HG03342 (cell line): ENCODE measurements around the gene APOBEC3A.
A peak's percentile ranks its signal among the peaks of the same experiment; 100 is the strongest.
"Not testable (repeated sequence)": the region's sequence is repeated elsewhere in the genome, so short reads cannot be mapped to it uniquely, and the experiment has no call there.

Source experiments
- ATAC-seq: cut with Tn5 transposase; IDR thresholded peaks from one replicate; pipeline ENCODE4 v1.9.1; 2021; ENCODE audit warnings: mild to moderate bottlenecking, moderate library complexity; ENCODE audit not compliant: unreplicated experiment

Gene APOBEC3A

DNA sequence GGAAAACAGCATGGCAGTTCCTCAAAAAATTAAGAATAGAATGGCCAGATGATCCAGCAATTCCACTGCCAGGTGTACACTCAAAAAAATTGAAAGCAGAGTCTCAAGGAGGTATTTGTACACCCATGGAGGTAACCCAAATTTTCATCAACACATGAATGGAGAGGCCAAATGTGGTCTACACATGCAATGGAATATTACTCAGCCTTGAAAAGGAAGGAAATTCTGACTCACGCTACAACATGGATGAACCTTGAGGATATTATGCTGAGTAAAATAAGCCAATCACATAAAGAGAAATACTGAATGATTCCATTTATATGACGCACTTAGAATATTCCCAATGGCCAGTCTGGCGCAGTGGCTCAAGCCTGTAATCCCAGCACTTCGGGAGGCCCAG, 19.9 kb downstream of the APOBEC3A start:
- ATAC-seq = not testable (repeated sequence)

DNA sequence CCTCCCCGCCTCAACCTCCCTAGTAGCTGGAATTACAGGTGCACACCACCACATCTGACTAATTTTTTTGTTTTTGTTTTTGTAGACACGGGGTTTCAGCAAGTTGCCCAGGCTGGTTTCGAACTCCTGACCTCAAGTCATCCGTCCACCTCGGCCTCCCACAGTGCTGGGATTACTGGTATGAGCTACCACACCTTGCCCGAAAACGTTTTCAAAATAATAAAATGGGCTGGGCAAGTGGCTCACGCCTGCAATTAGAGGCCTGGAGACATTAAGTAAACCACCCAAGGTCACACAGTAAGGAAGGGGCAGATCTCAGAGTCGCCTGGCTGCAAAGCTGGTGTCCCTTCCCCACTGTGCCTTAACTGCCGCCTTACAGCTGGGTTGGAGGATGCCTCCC, 23.2 kb downstream of the APOBEC3A start:
- ATAC-seq = not testable (repeated sequence)

DNA sequence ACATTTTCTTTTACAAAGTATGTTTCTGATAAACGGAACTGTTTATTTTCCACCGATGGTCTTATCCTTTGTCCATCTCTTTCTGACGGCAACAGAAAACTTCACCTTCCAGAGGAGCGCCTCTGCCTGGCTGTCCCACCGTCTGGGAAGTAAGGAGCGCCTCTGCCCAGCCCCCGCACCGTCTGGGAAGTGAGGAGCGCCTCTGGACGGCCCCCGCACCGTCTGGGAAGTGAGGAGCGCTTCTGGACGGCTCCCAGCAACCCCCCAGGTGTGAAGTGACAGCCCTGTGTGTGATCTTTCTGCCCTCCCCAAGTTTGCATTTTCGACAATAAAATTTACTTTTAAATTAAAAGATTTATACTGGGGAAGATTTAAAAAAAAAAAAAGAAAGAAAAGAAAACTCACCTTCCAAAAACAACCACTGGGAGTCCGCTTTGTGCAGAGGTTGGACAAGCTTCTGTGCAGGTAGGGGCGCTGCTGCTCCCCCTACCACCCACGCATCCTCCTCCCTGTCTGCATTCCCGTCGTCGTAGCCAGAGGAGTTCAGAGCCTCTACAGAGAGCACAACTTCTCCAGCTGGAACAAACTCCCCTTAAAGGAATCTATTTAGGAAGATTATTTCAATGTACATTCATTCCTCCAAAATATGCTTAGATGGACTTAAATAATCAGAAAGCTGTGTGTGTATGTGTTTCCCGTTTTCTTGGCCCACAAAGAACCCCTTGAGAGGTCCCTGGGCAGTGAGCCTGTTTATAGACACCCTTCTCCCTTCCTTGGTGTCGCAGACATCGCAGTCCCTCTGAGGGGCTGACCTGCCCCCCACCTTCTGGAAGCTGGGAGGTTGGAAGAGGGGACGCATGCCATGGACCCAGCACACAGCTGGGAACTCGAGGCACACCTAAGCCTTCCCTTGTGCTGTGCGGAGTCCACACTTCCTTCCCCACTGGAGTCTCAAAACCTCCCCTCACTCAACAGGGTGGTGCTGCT, 23.9 kb downstream of the APOBEC3A start:
- no peak for ATAC-seq

DNA sequence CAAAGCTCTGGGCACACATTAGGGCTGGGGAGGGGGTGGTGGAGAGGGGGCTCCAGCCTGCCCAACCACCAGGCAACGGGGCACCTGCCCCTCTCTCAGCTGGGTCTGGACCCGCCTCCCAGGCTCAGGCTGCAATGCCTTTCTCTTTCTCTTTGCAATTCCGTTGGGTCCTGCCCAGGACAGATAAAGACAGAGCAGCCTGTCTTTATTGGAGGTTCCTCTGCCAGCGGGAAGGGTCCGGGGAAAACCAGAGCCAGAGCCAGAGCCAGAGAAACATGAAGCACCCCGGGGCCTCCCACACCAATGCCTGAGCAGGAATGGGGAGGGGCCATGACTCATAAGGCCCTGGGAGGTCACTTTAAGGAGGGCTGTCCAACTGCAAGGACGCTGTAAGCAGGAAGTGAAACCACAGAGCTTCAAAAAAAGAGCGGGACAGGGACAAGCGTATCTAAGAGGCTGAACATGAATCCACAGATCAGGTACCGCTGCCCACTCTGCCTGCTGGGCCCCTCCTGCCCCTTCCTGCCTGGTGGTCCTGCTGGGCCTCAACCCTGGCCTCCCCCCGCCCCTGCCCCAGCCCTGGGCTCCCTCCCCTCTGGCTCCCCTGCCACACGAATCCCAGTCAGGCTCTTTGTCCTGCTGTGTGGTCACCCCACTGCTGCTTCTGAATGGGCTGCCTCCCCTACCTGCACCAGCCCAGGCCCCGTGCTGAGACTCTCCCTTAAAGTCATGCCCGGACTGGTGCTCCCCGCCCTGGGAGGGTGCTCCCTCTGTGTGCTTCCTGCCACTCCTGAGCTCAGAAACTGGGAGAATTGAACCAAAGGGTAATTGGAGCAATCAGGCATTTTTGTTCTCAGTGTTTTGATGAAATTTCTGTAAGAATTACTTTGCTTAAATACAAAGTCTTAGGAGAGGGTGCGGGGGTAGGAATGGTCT, 24.9 kb downstream of the APOBEC3A start, which contains the start of gene APOBEC3B:
APOBEC3B (plus strand) TSS at position 356 of the 936 bp plus-strand sequence; CDS start at position 463, 107 bp downstream.
- ATAC-seq = peak; percentile 53

DNA sequence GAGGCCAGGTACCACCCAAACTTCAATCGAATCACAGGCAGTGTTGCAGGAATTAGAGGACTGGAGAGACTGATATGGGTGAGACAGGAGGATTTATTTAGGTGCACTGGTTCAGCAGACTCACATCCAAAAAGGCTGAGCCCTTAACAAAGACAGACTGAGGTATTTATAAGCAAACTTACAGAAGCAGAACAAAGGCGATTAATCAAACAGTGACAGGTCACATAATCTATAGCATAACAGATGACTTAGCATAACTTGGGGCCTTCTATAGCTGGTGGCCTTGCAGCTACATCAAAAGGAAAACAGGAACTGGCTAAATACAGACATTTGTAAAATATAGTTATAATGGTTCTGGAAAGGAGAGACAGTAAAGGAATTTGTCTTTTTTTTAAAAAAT, 26.8 kb downstream of the APOBEC3A start:
- no peak for ATAC-seq

DNA sequence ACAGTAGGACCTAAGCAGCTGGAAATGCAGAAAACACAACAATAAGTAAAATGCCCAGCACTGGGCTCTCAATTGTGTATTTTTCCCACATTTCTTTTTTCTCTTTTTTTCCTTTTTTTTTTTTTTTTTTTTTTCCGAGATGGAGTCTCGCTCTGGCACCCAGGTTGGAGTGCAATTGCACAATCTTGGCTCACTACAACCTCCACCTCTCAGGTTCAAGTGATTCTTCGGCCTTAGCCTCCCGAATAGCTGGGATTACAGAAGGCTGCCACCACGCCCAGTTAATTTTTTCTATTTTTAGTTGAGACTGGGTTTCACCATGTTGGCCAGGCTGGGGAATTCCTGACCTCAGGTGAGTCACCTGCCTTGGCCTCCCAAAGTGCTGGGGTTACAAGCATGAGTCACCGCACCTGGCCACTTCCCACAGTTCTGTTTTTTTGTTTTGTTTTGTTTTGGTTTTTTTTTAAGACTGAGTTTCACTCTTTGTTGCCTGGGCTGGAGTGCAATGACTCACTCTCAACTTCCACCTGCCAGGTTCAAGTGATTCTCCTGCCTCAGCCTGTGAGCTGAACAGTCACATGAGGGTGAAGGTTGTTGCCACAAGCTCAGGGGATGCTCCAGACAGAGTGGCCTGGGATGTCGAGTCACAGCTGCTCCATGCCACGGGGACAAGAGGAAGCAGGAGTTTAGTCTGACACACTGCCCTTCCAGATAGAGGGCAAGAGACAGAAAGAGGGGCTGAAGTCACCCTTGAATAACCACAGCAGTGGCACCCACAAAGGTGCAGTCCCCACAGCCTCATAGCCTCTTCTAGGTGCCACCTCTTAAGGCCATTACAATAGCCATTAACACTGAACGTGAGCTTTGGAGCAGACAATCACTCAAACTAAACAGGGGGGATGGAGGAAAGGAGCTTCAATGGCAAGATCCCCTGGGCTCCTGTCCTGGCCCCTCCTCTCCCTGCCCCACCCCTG, 27.7 kb downstream of the APOBEC3A start:
- ATAC-seq = peak; percentile 70

DNA sequence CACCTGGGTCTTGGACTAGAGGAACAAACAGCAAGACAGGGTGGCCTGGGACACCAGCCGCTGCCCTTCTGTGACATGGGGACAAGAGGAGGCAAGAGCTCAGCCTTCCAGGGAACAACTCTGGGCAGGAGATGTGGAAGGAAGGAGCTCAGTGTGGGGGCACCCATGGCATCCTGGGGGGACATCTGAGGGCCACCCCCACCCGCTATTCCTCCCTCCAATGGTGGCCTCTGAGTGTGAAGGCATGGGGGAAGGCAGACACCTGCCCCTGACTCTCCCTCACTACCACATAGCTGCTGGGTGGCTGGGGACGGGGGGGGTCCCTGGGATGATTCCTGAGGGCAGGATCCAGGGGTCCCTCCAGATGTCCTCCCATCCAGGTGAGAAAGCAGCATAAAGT, 29.2 kb downstream of the APOBEC3A start:
- ATAC-seq = no peak

DNA sequence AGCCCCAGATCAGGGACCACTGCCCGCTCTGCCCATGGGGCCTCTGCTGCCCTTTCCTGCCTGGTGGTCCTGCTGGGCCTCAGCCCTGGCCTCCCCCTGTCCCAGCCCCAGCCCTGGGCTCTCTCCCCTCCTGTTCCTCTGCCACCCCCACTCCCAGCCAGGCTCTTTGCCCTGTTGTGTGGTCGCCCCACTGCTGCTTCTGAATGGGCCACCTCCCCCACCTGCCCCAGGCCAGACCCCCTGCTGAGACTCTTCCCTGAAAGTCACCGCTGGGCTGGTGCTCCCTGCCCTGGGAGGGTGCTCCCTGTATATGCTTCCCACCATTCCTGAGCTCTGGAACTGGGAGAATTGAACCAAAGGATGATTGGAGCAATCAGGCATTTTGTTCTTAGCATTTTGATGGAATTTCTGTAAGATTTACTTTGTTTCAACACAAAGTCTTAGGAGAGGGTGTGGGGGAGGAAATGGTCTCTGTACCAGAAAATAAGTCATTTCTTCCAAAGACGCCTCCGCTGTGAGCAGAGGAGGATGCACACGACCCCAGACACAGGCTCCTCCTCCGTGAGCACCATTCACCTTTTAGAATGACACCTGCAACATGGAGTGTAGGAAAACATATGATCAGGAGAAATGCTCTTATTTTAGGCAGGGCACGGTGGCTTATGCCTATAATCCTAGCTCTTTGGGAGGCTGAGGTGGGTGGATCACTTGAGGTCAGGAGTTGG, 29.9 kb downstream of the APOBEC3A start:
- ATAC-seq = no peak

DNA sequence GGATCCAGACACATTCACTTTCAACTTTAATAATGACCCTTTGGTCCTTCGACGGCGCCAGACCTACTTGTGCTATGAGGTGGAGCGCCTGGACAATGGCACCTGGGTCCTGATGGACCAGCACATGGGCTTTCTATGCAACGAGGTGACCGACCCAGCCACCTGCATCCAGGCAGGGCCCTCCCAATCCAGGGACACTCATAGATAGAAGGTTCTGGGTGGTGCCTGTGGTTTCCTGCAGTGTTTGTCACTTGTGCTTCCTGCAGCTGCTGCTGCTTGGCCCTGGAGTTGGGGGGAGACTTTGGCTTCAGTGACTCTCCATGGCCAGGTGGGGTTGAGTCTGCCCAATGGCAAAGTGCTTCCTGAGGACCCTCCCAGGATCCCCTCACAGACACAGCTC, 32.1 kb downstream of the APOBEC3A start:
- no peak for ATAC-seq

DNA sequence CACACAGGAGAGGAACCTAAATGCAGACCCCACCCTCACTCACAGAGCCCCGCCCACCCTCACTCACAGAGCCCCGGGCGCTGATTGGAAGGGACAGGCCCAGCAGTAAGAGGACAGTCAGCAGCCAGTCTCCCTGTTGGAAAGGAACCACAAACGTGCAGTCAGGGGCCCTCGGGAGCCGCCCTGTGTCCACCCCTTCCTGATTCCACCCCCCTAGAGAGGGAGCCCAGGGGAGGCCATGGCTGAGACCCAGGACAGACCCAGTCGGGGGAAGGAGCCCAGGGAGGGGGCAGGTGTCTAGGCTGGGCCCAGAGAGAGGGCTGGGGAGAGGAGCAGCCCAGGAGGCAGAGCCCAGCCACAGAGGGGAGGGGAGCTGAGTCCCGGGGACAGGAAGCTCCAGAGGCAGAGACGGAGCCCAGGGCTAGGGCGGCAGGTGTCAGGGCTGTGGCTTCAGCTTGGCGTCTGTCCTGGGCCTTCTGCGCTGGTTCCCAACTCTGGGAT, 35.5 kb downstream of the APOBEC3A start:
- not testable (repeated sequence) for ATAC-seq

DNA sequence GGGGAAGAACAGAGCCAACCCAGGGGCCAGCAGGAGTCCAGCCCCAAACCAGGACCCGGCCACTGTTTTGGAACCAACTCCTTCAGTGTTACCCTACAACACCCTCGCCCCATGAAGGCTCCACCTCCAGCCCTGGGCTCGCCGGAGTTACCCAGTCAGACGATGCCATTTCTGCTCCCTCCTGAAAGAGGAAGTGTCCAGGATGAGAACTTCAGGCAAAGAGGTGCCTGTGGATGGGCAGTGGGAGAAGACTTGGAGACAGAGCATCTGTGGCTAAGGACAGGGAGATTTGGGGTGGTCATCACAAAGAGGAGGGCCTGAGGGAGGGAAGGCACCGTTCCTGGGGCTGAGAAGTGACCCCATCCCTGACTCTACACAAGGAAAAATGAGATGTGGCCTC, 38.7 kb downstream of the APOBEC3A start:
- no peak for ATAC-seq

DNA sequence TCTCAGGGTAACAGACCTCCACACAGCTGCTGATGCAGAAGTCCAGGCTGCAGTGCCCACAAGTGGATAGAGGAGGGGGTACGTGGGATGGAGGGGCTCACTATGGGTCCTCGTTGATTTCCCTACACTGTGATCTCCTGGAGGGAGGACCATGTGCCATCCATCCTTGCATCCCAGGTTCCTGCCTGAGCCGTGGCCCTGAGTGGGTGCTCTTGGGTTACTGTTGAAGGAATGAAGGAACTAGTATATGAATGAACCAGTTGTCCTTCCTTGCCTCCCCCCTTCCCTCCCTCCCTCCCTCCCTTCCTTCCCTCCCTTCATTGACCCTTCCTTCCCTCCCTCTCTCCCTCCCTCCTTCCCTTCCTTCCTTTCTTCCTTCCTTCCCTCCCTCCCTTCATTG, 40.1 kb downstream of the APOBEC3A start:
- no peak for ATAC-seq

DNA sequence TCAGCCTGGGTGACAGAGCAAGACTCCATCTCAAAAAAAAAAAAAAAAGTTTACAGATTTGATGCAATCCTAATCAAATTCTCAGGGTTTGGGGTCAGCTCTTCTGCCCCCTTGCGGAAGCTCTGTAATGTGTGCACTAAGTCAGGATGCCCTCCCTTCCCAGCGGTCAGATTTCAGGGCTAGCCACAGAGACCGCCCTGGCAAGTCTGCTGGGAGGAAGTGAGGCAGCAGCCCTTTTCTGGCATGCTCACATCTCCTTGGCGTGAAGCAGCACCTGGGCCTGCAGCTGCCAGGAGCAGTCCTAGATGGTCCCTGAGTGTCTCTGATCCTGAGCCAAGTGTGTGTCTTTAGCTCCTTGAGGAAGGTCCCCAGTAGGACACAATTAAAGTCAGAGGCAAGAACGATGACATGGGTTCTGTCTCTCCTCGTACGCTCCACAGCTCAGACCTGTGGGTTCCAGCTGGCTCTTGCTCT, 45.8 kb downstream of the APOBEC3A start:
- peak; percentile 66 for ATAC-seq

DNA sequence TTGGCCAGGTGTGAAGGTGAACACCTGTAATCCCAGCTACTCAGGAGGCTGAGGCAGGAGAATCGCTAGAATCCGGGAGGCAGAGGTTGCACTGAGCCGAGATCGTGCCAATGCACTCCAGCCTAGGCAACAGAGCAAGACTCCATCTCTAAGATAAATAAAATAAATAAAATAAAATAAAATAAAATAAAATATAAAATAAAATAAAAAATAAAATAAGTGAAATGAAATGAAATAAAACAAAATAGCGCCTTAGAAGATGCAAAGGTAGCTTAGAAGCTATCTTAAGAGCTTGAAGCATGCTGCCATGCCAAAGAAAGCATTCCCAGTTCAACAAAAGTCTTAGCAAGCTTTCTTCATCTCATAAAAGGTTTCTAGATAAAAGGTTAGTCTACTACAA, 49.8 kb downstream of the APOBEC3A start:
- ATAC-seq = no peak

DNA sequence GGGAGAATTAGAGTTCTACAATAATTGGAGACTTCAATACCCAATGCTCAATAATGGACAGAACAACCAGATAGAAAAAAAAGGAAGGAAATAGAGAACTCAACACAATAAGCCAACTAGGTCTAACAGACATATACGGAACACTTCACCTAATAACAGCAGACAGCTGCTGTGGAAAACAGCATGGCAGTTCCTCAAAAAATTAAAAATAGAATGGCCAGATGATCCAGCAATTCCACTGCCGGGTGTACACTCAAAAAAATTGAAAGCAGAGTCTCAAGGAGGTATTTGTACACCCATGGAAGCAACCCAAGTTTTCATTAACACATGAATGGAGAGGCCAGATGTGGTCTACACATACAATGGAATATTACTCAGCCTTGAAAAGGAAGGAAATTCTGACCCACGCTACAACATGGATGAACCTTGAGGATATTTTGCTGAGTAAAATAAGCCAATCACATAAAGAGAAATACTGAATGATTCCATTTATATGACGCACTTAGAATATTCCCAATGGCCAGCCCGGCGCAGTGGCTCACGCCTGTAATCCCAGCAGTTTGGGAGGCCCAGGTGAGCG, 51.0 kb downstream of the APOBEC3A start:
- not testable (repeated sequence) for ATAC-seq

DNA sequence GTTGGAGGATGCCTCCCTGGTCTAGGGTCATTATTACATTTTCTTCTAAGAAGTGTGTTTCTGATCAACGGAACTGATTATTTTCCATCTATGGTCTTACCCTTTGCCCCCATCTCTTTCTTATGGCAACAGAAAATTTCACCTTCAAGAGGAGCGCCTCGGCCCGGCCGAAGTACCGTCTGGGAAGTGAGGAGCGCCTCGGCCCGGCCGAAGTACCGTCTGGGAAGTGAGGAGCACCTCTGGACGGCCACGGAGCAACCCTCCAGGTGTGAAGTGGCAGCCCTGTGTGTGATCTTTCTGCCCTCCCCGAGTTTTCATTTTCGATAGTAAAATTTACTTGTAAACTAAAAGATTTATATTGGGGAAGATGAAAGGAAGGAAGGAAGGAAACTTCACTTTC, 53.5 kb downstream of the APOBEC3A start:
- no peak for ATAC-seq
